Activated T-helper 17 cell treated with anti-CD3 and anti-CD28 coated beads, Interleukin-2, amount 50 U/mL, for 72 hours (primary cell): ENCODE data around the gene TNKS1BP1. TPM values are rescaled to one million over a fixed set of nuclear protein-coding genes. Genes with fewer than 3 reads are reported as not detected.
"Not testable (repeated sequence)": the region's sequence is repeated elsewhere in the genome, so short reads cannot be mapped to it uniquely, and the experiment has no call there.

Experiments
- ATAC-seq: fragments of 150-1000 bp; cut with Tn5 transposase; replicated peaks from 2 replicates; pipeline ENCODE4 v1.10.0; 2021; ENCODE audit warnings: mild to moderate bottlenecking, moderate library complexity
- H3K27ac Mint-ChIP-seq: one replicate; pipeline ENCODE4 v1.8.0; 2022; ENCODE audit warnings: mixed read lengths
- H3K27me3 Mint-ChIP-seq: one replicate; pipeline ENCODE4 v1.8.0; 2022; ENCODE audit warnings: mixed read lengths
- H3K36me3 Mint-ChIP-seq: one replicate; pipeline ENCODE4 v1.8.0; 2022; ENCODE audit warnings: low read depth, mild to moderate bottlenecking, mixed read lengths
- H3K4me1 Mint-ChIP-seq: one replicate; pipeline ENCODE4 v1.8.0; 2022; ENCODE audit warnings: mixed read lengths
- H3K4me3 Mint-ChIP-seq: one replicate; pipeline ENCODE4 v1.8.0; 2022; ENCODE audit warnings: mild to moderate bottlenecking, mixed read lengths
- H3K9me3 Mint-ChIP-seq: one replicate; pipeline ENCODE4 v1.8.0; 2022; ENCODE audit warnings: mixed read lengths
- total RNA-seq, 2 donors: library from RNA; stranded (reverse); gene quantifications; one replicate each; pipeline ENCODE4 v1.2.3, GENCODE V29; 2022

TNKS1BP1 gene
- total RNA-seq, 2 donors from 2014 or later, result 4.1 to 13.6 TPM

GRCh38 chr11:57345555-57346211, 20.9 kb upstream of the TNKS1BP1 start:
- Mint-ChIP-seq H3K4me3 (no peak overlapping the region), H3K9me3 (no peaks in the 10 kb centered on the region), H3K4me1 (peaks cover 8% of the 10 kb centered on the region), H3K36me3 (no peaks in the 10 kb centered on the region), H3K27ac (peak overlapping the region; percentile 36), H3K27me3 (no peaks in the 10 kb centered on the region)
- ATAC-seq, result peak; percentile 78

GRCh38 chr11:57344826-57345225, 20.1 kb upstream of the TNKS1BP1 start:
- Mint-ChIP-seq H3K9me3 (no peaks in the 10 kb centered on the region), H3K36me3 (no peaks in the 10 kb centered on the region), H3K27ac (no peak overlapping the region), H3K4me1 (peaks cover 8% of the 10 kb centered on the region), H3K4me3 (no peak overlapping the region), H3K27me3 (no peaks in the 10 kb centered on the region)
- ATAC-seq, result no peak

- H3K4me1 Mint-ChIP-seq, result peaks cover 8% of the 10 kb centered on the region
- no peaks in the 10 kb centered on the region for H3K27me3 Mint-ChIP-seq
- ATAC-seq, result no peak
- no peaks in the 10 kb centered on the region for H3K36me3 Mint-ChIP-seq
- no peak overlapping the region for H3K4me3 Mint-ChIP-seq
- no peaks in the 10 kb centered on the region for H3K9me3 Mint-ChIP-seq
- H3K27ac Mint-ChIP-seq, result no peak overlapping the region
These were observed 19.1 kb upstream of the TNKS1BP1 start for GRCh38 chr11:57343825-57344224.

- Mint-ChIP-seq H3K4me1 (peaks cover 8% of the 10 kb centered on the region), H3K4me3 (no peak overlapping the region), H3K27ac (no peak overlapping the region), H3K36me3 (no peaks in the 10 kb centered on the region), H3K9me3 (no peaks in the 10 kb centered on the region), H3K27me3 (no peaks in the 10 kb centered on the region)
- no peak for ATAC-seq
These were observed 17.9 kb upstream of the TNKS1BP1 start for GRCh38 chr11:57342702-57343101.

GRCh38 chr11:57341250-57341808, 16.6 kb upstream of the TNKS1BP1 start:
- peaks cover 8% of the 10 kb centered on the region for H3K4me1 Mint-ChIP-seq

GRCh38 chr11:57340039-57340615, 15.4 kb upstream of the TNKS1BP1 start:
- H3K36me3 Mint-ChIP-seq, result peaks cover 8% of the 10 kb centered on the region

More at GRCh38 chr11:57341250-57341808, 16.6 kb upstream of the TNKS1BP1 start:
- H3K4me3 Mint-ChIP-seq, result no peak overlapping the region
- no peak for ATAC-seq
- H3K27me3 Mint-ChIP-seq, result no peaks in the 10 kb centered on the region
- no peaks in the 10 kb centered on the region for H3K36me3 Mint-ChIP-seq
- H3K9me3 Mint-ChIP-seq, result no peaks in the 10 kb centered on the region
- no peak overlapping the region for H3K27ac Mint-ChIP-seq

GRCh38 chr11:57339328-57339727, 14.6 kb upstream of the TNKS1BP1 start:
- Mint-ChIP-seq H3K36me3 (peaks cover 16% of the 10 kb centered on the region), H3K4me1 (peaks cover 12% of the 10 kb centered on the region), H3K27ac (no peak overlapping the region), H3K4me3 (no peak overlapping the region), H3K27me3 (no peaks in the 10 kb centered on the region), H3K9me3 (no peaks in the 10 kb centered on the region)
- no peak for ATAC-seq

More at GRCh38 chr11:57340039-57340615, 15.4 kb upstream of the TNKS1BP1 start:
- H3K27me3 Mint-ChIP-seq, result no peaks in the 10 kb centered on the region
- H3K4me1 Mint-ChIP-seq, result peaks cover 4% of the 10 kb centered on the region
- no peak overlapping the region for H3K4me3 Mint-ChIP-seq
- no peaks in the 10 kb centered on the region for H3K9me3 Mint-ChIP-seq
- peak overlapping the region; percentile 27 for H3K27ac Mint-ChIP-seq
- ATAC-seq, result no peak

GRCh38 chr11:57338142-57338541, 13.4 kb upstream of the TNKS1BP1 start, which contains the start of gene P2RX3:
P2RX3 (plus strand) TSS chr11:57338352; CDS start chr11:57338551, 199 bp downstream.
- Mint-ChIP-seq H3K36me3 (peaks cover 27% of the 10 kb centered on the region), H3K27me3 (no peaks in the 10 kb centered on the region), H3K9me3 (no peaks in the 10 kb centered on the region), H3K27ac (no peak within 1 kb of the TSS), H3K4me3 (no peak within 1 kb of the TSS), H3K4me1 (peaks cover 18% of the 10 kb centered on the region)
- ATAC-seq, result no peak

- H3K4me3 Mint-ChIP-seq, result peak overlapping the region; percentile 97
- not testable (repeated sequence) for H3K9me3 Mint-ChIP-seq, H3K27me3 Mint-ChIP-seq, ATAC-seq
- H3K36me3 Mint-ChIP-seq, result peaks cover 40% of the 10 kb centered on the region
- peak overlapping the region; percentile 99 for H3K27ac Mint-ChIP-seq
- peaks cover 18% of the 10 kb centered on the region for H3K4me1 Mint-ChIP-seq
These were observed 12.1 kb upstream of the TNKS1BP1 start for GRCh38 chr11:57336856-57337255.

GRCh38 chr11:57336111-57336666, 11.4 kb upstream of the TNKS1BP1 start:
- Mint-ChIP-seq H3K4me3 (peak overlapping the region; percentile 97), H3K36me3 (peaks cover 47% of the 10 kb centered on the region), H3K27me3 (no peaks in the 10 kb centered on the region), H3K4me1 (peaks cover 18% of the 10 kb centered on the region), H3K27ac (peak overlapping the region; percentile 99), H3K9me3 (no peaks in the 10 kb centered on the region)
- peak; percentile 24 for ATAC-seq

GRCh38 chr11:57335343-57336110, 10.8 kb upstream of the TNKS1BP1 start, which contains the start of gene SSRP1:
SSRP1 (minus strand) TSS chr11:57335892; CDS start chr11:57335121, 771 bp downstream.
- H3K27ac Mint-ChIP-seq, result peak within 1 kb of the TSS; percentile 99
- H3K4me1 Mint-ChIP-seq, result peaks cover 22% of the 10 kb centered on the region
- no peaks in the 10 kb centered on the region for H3K9me3 Mint-ChIP-seq
- H3K36me3 Mint-ChIP-seq, result peaks cover 54% of the 10 kb centered on the region
- H3K27me3 Mint-ChIP-seq, result no peaks in the 10 kb centered on the region
- H3K4me3 Mint-ChIP-seq, result peak within 1 kb of the TSS; percentile 97
- peak; percentile 98 for ATAC-seq

GRCh38 chr11:57335023-57335342, 10.2 kb upstream of the TNKS1BP1 start:
- Mint-ChIP-seq H3K9me3 (no peaks in the 10 kb centered on the region), H3K4me3 (peak overlapping the region; percentile 97), H3K27me3 (no peaks in the 10 kb centered on the region), H3K36me3 (peaks cover 59% of the 10 kb centered on the region), H3K4me1 (peaks cover 28% of the 10 kb centered on the region), H3K27ac (peak overlapping the region; percentile 90)
- ATAC-seq, result no peak

- Mint-ChIP-seq H3K27ac (no peak overlapping the region), H3K4me1 (peaks cover 39% of the 10 kb centered on the region)
These were observed 8.1 kb upstream of the TNKS1BP1 start for GRCh38 chr11:57332694-57333440.

GRCh38 chr11:57331720-57332119, 7.0 kb upstream of the TNKS1BP1 start:
- Mint-ChIP-seq H3K9me3 (no peaks in the 10 kb centered on the region), H3K4me1 (peaks cover 45% of the 10 kb centered on the region), H3K36me3 (peaks cover 92% of the 10 kb centered on the region), H3K27me3 (no peaks in the 10 kb centered on the region), H3K27ac (no peak overlapping the region), H3K4me3 (no peak overlapping the region)
- no peak for ATAC-seq

More at GRCh38 chr11:57332694-57333440, 8.1 kb upstream of the TNKS1BP1 start:
- Mint-ChIP-seq H3K36me3 (peaks cover 80% of the 10 kb centered on the region), H3K27me3 (no peaks in the 10 kb centered on the region), H3K9me3 (no peaks in the 10 kb centered on the region), H3K4me3 (peak overlapping the region; percentile 21)
- no peak for ATAC-seq
